ENCODE data around the gene GGT5. TPM values are rescaled to one million over a fixed set of nuclear protein-coding genes. Genes with fewer than 3 reads are reported as not detected.

Gene GGT5
- total and polyA plus RNA-seq, 8 donors: 2.3 to 18.3 (median 12.0) TPM

GRCh38 chr22:24189249-24190158 is 55.4 kb downstream of the GGT5 start:
- 31 to 36% methylated on average over 21 to 23 of the region's 23 CpGs for WGBS, 2 donors
- ATAC-seq (peak; percentile 90 to 98 (median 96)), DNase-seq (peak; percentile 57 to 89 (median 80)), FAIRE-seq (no peak)
- intact Hi-C loops (cut with DNase I): loop anchor here in 2 of 3 donors (5.0 kb wide), 2 partner anchors 43 to 58 kb away; partner anchors contain the start of gene GGT5 (in 1 of the 2)
- Histone ChIP-seq H3K4me3 (no peak overlapping the region), H3K4me1 (no peaks in the 10 kb centered on the region), H3K27ac (no peak overlapping the region), H3K27me3 (no peaks in the 10 kb centered on the region), H3K36me3 (no peaks in the 10 kb centered on the region), H3K9me3 (no peaks in the 10 kb centered on the region)
- peak; percentile 52 to 86 (median 80) for TF ChIP-seq CTCF (IDR thresholded peaks at IDR 0.05)

GRCh38 chr22:24188705-24189248 is 56.1 kb downstream of the GGT5 start:
- no peak overlapping the region for H3K27ac ChIP-seq
- no peaks in the 10 kb centered on the region for H3K36me3 ChIP-seq
- 63 to 75% methylated on average over 17 of the region's 17 CpGs for WGBS, 2 donors
- FAIRE-seq (no peak), ATAC-seq (no peak), DNase-seq (peak in 2 of 6 donors; percentile 53 to 65)
- intact Hi-C loops (cut with DNase I): loop anchor here in 1 of 3 donors (5.0 kb wide), 1 partner anchor 44 kb away; no protein-coding TSS in a partner anchor
- H3K4me1 ChIP-seq: no peaks in the 10 kb centered on the region
- H3K9me3 ChIP-seq: no peaks in the 10 kb centered on the region
- H3K27me3 ChIP-seq: no peaks in the 10 kb centered on the region
- no peak overlapping the region for H3K4me3 ChIP-seq
- TF ChIP-seq CTCF (IDR thresholded peaks at IDR 0.05): no peak

- Histone ChIP-seq H3K27me3 (no peaks in the 10 kb centered on the region), H3K36me3 (no peaks in the 10 kb centered on the region), H3K27ac (no peak overlapping the region), H3K9me3 (no peaks in the 10 kb centered on the region), H3K4me1 (no peaks in the 10 kb centered on the region), H3K4me3 (no peak overlapping the region)
- ATAC-seq (no peak), FAIRE-seq (no peak), DNase-seq (peak in 3 of 6 donors; percentile 18 to 67 (median 49))
- no peak for TF ChIP-seq CTCF (IDR thresholded peaks at IDR 0.05)
- intact Hi-C loops (cut with DNase I): loop anchor here in 1 of 3 donors (5.0 kb wide), 1 partner anchor 44 kb away; no protein-coding TSS in a partner anchor
- 71 to 82% methylated on average over 37 of the region's 37 CpGs for WGBS, 2 donors
These were observed 56.9 kb downstream of the GGT5 start for GRCh38 chr22:24187731-24188644.

- no peaks in the 10 kb centered on the region for H3K4me1 ChIP-seq
- FAIRE-seq (no peak), DNase-seq (peak in 3 of 6 donors; percentile 17 to 64 (median 50)), ATAC-seq (no peak)
- TF ChIP-seq CTCF (IDR thresholded peaks at IDR 0.05): no peak
- no peaks in the 10 kb centered on the region for H3K27me3 ChIP-seq
- H3K27ac ChIP-seq: no peak overlapping the region
- intact Hi-C loops (cut with DNase I): loop anchor here in 1 of 3 donors (5.0 kb wide), 1 partner anchor 45 kb away; no protein-coding TSS in a partner anchor
- H3K36me3 ChIP-seq: no peaks in the 10 kb centered on the region
- 73 to 84% methylated on average over 33 to 34 of the region's 34 CpGs for WGBS, 2 donors
- no peaks in the 10 kb centered on the region for H3K9me3 ChIP-seq
- H3K4me3 ChIP-seq: no peak overlapping the region
These were observed 57.8 kb downstream of the GGT5 start for GRCh38 chr22:24186892-24187670.

Measured in pancreas (tissue), 10 donors.